Kidney (tissue), 14 donors: Measurements from ENCODE around the gene ANO2. TPM values are rescaled to one million over a fixed set of nuclear protein-coding genes. Genes with fewer than 3 reads are reported as not detected.

Experiments
- DNase-seq, 5 donors: peaks; one replicate each; pipeline ENCODE4 v3.0.0-alpha.2; 2013 to 2020
- FAIRE-seq: peaks from 2 replicates; lab custom pipeline; 2012; peaks lifted over from hg19 to GRCh38; lab: Jason Lieb, UNC
- H3K27ac ChIP-seq, 2 donors: one replicate each; pipeline ENCODE4 v1.7.0; 2013; ENCODE audit warnings: low read depth in 2 of 2, low read length in 2 of 2, inconsistent platforms in 1 of 2
- H3K27me3 ChIP-seq: one replicate; pipeline ENCODE4 v1.7.1; 2013; ENCODE audit warnings: low read length, inconsistent platforms; ENCODE audit not compliant: control insufficient read depth, insufficient read depth
- H3K36me3 ChIP-seq, 3 donors: one replicate each; pipeline versions ENCODE4 v1.7.0 to v1.7.1; 2013; ENCODE audit warnings: low read length in 3 of 3, control low read depth in 1 of 3, inconsistent platforms in 1 of 3; ENCODE audit not compliant: insufficient read depth in 3 of 3, control insufficient read depth in 2 of 3
- H3K4me1 ChIP-seq, 3 donors: one replicate each; pipeline versions ENCODE4 v1.7.0 to v1.7.1; 2013; ENCODE audit warnings: low read length in 3 of 3, inconsistent platforms in 1 of 3, low read depth in 1 of 3; ENCODE audit not compliant: control insufficient read depth in 2 of 3, insufficient read depth in 2 of 3
- H3K4me3 ChIP-seq, 3 donors: one replicate each; pipeline versions ENCODE4 v1.7.0 to v1.8.1; 2013; ENCODE audit warnings: low read length in 3 of 3, control low read depth in 1 of 3, inconsistent platforms in 1 of 3
- H3K9ac ChIP-seq, 3 donors: one replicate each; pipeline versions ENCODE4 v1.7.0 to v1.7.1; 2013; ENCODE audit warnings: low read length in 3 of 3, control low read depth in 1 of 3, inconsistent platforms in 1 of 3
- H3K9me3 ChIP-seq, 3 donors: one replicate each; pipeline versions ENCODE4 v1.7.0 to v1.7.1; 2013; ENCODE audit warnings: low read length in 3 of 3, control low read depth in 1 of 3, inconsistent platforms in 1 of 3; ENCODE audit not compliant: control insufficient read depth in 2 of 3, insufficient read depth in 1 of 3
- intact Hi-C: fragments of 100-400 bp; cut with DNase I; formaldehyde crosslinking; loops from one replicate; pipeline ENCODE4 v1.11.1; 2022
- polyA plus RNA-seq: library from polyadenylated mRNA; stranded (reverse); fragments of 350-450 nt; fragmentation: Illumina TruSeq; extraction: RNeasy Lipid Tissue Mini Kit (QIAGEN cat#74804); gene quantifications from one replicate; pipeline ENCODE4 v1.2.3, GENCODE V29; 2014; ENCODE audit warnings: low read depth, low replicate concordance; ENCODE audit not compliant: insufficient read depth
- total RNA-seq: library from RNA; stranded (reverse); fragmentation: NEBNext Ultra II Directional; extraction: Animal tissue kit (Norgen Biotek cat#: 25700); gene quantifications from one replicate; pipeline ENCODE4 v1.2.1, GENCODE V29; 2021
- TF ChIP-seq, protein P1 (sequence below): IDR thresholded peaks from 3 replicates; pipeline ENCODE4 v1.5.1; 2012; ENCODE audit warnings: mild to moderate bottlenecking, moderate library complexity, borderline replicate concordance; ENCODE audit not compliant: insufficient read depth; ENCODE audit errors: extremely low read depth
- donor health status: control.
- donor health status: control.
- donor health status: control.
- donor health status: control.
- donor health status: control.
- donor health status: DM: yes; HTN: yes; CAD: no.
- donor health status: Normal renal cell carcinoma (clear cell type).

Gene ANO2
- total and polyA plus RNA-seq, 2 donors from 2014 or later: 0.34 to 4.4 TPM

DNA sequence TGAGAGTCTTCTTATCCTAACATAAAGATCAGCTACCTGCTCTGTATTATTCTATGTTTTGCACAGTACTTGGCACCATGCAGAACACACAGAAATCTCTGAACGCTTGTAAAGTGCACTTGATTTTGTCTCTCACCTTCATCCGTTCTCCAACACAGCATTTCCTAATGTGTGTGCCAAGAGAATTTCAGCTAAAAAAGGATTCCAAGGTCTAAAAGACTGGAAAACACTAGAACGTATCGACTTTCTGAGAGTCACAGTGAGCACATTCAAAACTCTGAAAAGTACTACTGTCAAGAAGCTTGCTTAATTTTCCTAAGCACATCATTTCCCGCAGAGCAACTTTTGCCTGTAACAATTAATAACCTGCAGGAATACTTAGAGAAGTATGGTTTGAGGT lies 211.1 kb downstream of the ANO2 start:
- H3K4me3 ChIP-seq: no peak overlapping the region
- TF ChIP-seq, protein P1, sequence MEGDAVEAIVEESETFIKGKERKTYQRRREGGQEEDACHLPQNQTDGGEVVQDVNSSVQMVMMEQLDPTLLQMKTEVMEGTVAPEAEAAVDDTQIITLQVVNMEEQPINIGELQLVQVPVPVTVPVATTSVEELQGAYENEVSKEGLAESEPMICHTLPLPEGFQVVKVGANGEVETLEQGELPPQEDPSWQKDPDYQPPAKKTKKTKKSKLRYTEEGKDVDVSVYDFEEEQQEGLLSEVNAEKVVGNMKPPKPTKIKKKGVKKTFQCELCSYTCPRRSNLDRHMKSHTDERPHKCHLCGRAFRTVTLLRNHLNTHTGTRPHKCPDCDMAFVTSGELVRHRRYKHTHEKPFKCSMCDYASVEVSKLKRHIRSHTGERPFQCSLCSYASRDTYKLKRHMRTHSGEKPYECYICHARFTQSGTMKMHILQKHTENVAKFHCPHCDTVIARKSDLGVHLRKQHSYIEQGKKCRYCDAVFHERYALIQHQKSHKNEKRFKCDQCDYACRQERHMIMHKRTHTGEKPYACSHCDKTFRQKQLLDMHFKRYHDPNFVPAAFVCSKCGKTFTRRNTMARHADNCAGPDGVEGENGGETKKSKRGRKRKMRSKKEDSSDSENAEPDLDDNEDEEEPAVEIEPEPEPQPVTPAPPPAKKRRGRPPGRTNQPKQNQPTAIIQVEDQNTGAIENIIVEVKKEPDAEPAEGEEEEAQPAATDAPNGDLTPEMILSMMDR: no peak
- intact Hi-C loops: no loop called here
- no peaks in the 10 kb centered on the region for H3K27me3 ChIP-seq
- no peaks in the 10 kb centered on the region for H3K4me1 ChIP-seq
- no peak overlapping the region for H3K27ac ChIP-seq
- H3K9me3 ChIP-seq: no peaks in the 10 kb centered on the region
- H3K36me3 ChIP-seq: no peaks in the 10 kb centered on the region
- DNase-seq (no peak), FAIRE-seq (no peak)
- H3K9ac ChIP-seq: no peak overlapping the region

DNA sequence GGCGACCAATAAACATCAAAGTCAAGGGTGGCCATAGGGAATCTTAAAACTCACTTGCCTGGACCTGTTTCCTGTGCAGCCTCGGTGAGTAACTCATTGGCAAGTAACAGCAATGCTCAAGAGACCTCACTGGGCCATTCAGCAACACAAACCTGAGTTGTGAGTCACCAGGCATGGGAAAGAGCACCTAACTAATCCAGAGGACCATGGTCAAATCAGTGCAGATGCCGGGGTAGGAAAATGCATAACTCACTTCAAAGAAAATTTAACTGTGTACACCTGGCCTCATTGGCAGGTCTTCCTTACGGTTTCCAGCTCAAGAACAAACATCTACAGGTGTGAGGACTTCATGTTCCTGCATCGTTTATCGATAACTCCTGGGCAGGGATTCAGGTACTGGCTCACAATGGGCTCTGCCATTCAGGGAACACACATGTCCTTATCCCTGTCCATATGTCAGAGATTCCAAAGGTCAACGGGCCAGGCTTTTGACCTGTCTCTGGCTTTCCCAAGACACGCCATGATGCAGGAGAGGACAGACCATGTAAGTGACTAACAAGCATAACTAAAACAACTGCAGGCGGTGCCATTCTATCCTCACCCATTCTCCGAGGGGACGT lies 211.8 kb downstream of the ANO2 start:
- intact Hi-C loops: no loop called here

DNA sequence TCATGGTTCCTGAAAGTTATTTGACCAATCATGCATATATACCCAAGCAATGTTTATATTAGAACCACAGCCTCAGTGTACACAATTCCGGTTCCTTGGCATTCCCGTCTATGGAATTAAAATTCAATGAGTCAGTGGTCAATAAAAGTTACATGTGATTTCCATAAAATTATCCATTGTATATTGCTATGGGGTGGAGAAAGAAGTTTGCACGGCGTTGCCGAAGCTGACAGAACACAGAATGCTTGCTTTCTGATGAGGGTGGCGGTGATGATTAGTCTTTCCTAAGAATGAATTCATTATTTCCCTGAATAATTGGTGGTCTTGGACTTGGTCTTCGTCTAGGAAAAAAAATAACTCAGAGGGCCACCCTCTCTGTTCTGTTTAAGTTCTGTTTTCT lies 214.1 kb downstream of the ANO2 start:
- no peak for FAIRE-seq
- Histone ChIP-seq H3K36me3 (no peaks in the 10 kb centered on the region), H3K27ac (no peak overlapping the region), H3K9me3 (no peaks in the 10 kb centered on the region), H3K4me3 (no peak overlapping the region), H3K4me1 (no peaks in the 10 kb centered on the region), H3K9ac (no peak overlapping the region), H3K27me3 (no peaks in the 10 kb centered on the region)
- TF ChIP-seq, protein P1: no peak
- no peak for DNase-seq
- intact Hi-C loops: no loop called here

More for the DNA sequence above, 211.8 kb downstream of the ANO2 start:
- Histone ChIP-seq H3K36me3 (no peaks in the 10 kb centered on the region), H3K27ac (no peak overlapping the region), H3K9me3 (no peaks in the 10 kb centered on the region), H3K4me1 (no peaks in the 10 kb centered on the region), H3K9ac (no peak overlapping the region), H3K4me3 (no peak overlapping the region), H3K27me3 (no peaks in the 10 kb centered on the region)
- TF ChIP-seq, protein P1: no peak
- no peak for FAIRE-seq
- DNase-seq: no peak
